Left kidney (tissue), 2 donors: ENCODE data around the gene CSNK2B. TPM values are rescaled to one million over a fixed set of nuclear protein-coding genes. Genes with fewer than 3 reads are reported as not detected.

ENCODE experiments used
- DNase-seq: peaks from one replicate; pipeline ENCODE4 v3.0.0-alpha.2; 2013
- polyA plus RNA-seq: library from polyadenylated mRNA; unstranded; fragments of 120-200 nt; gene quantifications from one replicate; pipeline ENCODE4 v1.2.1, GENCODE V29; 2013; ENCODE audit not compliant: insufficient read length

The CSNK2B gene
- polyA plus RNA-seq, 1 donor, result 237 TPM

GRCh38 chr6:31660381-31661261 is 5.3 kb upstream of the CSNK2B start, which contains the start of gene C6orf47:
TSS of gene C6orf47 (minus strand) at chr6:31660778. CDS start at chr6:31659947, 831 bp downstream.
- peak; percentile 85 for DNase-seq

- no peak for DNase-seq
These were observed 4.4 kb upstream of the CSNK2B start for GRCh38 chr6:31661262-31662123.

GRCh38 chr6:31662124-31662723 is 3.7 kb upstream of the CSNK2B start:
- DNase-seq, result no peak

GRCh38 chr6:31663126-31663960 is 2.5 kb upstream of the CSNK2B start:
- no peak for DNase-seq

GRCh38 chr6:31663961-31664789 is 1.7 kb upstream of the CSNK2B start:
- DNase-seq, result no peak

- DNase-seq, result peak; percentile 95
These were observed 935 bp upstream of the CSNK2B start, which contains the start of gene GPANK1 for GRCh38 chr6:31664790-31665500. TSS of gene GPANK1 (minus strand) at chr6:31664997. CDS start at chr6:31664478, 519 bp downstream.

- no peak for DNase-seq
These were observed 571 bp downstream of the CSNK2B start for GRCh38 chr6:31666337-31666965.

- DNase-seq, result no peak
These were observed 3.8 kb downstream of the CSNK2B start, which contains the start of gene LY6G5B for GRCh38 chr6:31669676-31670075. TSS of gene LY6G5B (plus strand) at chr6:31669976. CDS start at chr6:31670951, 975 bp downstream.

GRCh38 chr6:31676322-31676903 is 10.5 kb downstream of the CSNK2B start:
- no peak for DNase-seq

GRCh38 chr6:31676904-31677303 is 11.0 kb downstream of the CSNK2B start:
- no peak for DNase-seq

- DNase-seq, result no peak
These were observed 12.1 kb downstream of the CSNK2B start for GRCh38 chr6:31677955-31678354.

- DNase-seq, result peak; percentile 85
These were observed 14.6 kb downstream of the CSNK2B start, which contains the start of gene LY6G5C for GRCh38 chr6:31680226-31681134. TSS of gene LY6G5C (minus strand) at chr6:31681067. CDS start at chr6:31680373, 694 bp downstream.

- peak; percentile 67 for DNase-seq
These were observed 15.3 kb downstream of the CSNK2B start for GRCh38 chr6:31681135-31681671.

GRCh38 chr6:31683591-31683990 is 17.7 kb downstream of the CSNK2B start:
- DNase-seq, result no peak

- DNase-seq, result no peak
These were observed 20.6 kb downstream of the CSNK2B start for GRCh38 chr6:31686483-31686882.

- DNase-seq, result no peak
These were observed 21.4 kb downstream of the CSNK2B start for GRCh38 chr6:31687321-31687720.
